H4 (cell line): ENCODE measurements around the gene FARP1. TPM values are rescaled to one million over a fixed set of nuclear protein-coding genes. Genes with fewer than 3 reads are reported as not detected.

Source experiments
- DNase-seq: peaks from one replicate; pipeline ENCODE4 v3.0.0-alpha.2; 2015; ENCODE audit warnings: low spot score
- total RNA-seq: library from RNA; depleted of rRNA; stranded (reverse); fragments of >200 nt; shearing (Covaris generic); gene quantifications from 2 replicates; pipeline ENCODE4 v1.2.3, GENCODE V29; 2014

The FARP1 gene
- total RNA-seq, 1 experiment from 2014 or later, result 6.3 TPM

- DNase-seq, result peak; percentile 45
Measured at GRCh38 chr13:98173431-98174152, 30.7 kb downstream of the FARP1 start.

GRCh38 chr13:98174307-98174706, 31.4 kb downstream of the FARP1 start:
- no peak for DNase-seq

DNA sequence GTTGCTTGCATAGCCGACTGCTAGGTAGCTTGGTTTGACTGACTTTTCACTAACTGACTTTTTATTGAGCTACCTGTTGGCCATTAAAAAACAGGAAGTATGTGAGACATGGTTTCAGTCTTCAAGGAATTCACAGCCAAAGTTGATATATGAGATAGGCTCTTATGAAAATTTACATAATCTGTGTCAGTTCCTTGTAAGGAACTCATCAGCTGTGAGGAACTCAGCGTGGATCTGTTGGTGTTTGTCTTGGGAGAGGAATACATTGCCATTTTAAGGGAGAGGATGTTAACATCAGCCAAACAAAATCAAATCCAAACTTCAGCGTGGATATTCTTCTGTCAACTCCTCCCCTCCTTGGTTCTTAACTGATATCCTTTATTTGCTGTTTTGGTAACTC, 32.1 kb downstream of the FARP1 start:
- no peak for DNase-seq

DNA sequence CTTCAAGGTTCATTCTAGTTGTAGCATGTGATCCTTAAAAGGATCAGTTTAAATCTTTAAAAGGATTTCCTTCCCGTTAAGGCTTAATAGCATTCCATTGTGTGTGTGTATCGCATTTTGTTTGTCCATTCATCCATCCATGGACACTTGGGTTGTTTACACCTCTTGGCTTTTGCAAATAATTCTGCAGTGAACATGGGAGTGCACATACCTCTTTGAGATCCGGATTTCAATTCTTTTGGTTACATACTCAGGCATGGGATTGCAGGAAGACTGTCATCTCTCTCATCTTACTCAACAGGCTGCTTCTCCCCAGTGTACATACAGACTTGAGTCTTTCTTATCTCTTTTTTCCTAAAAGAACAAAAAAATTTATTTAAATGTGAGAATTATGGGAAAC, 32.9 kb downstream of the FARP1 start:
- DNase-seq, result no peak

GRCh38 chr13:98176777-98177608, 34.1 kb downstream of the FARP1 start, which contains the start of gene RNF113B:
Gene RNF113B, minus strand, starts transcription at chr13:98177269. Its CDS starts 33 bp downstream, at chr13:98177236.
- no peak for DNase-seq

DNA sequence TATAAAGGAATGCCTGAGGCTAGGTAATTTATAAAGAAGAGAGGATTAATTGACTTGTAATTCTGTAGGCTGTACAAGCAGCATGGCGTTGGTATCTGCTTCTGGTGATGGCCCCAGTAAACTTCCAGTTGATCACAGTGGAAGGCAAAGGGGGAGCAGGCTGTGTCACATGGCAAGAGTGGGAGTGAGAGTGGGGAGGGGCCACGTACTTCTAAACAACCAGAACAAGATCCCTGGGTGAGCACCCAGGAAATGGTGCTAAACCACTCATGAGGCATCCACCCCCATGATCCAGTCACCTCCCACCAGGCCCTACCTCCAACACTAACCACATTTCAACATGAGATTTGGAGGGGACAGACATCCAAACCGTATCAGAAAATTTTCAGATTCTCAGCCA, 37.2 kb downstream of the FARP1 start:
- DNase-seq, result no peak

DNA sequence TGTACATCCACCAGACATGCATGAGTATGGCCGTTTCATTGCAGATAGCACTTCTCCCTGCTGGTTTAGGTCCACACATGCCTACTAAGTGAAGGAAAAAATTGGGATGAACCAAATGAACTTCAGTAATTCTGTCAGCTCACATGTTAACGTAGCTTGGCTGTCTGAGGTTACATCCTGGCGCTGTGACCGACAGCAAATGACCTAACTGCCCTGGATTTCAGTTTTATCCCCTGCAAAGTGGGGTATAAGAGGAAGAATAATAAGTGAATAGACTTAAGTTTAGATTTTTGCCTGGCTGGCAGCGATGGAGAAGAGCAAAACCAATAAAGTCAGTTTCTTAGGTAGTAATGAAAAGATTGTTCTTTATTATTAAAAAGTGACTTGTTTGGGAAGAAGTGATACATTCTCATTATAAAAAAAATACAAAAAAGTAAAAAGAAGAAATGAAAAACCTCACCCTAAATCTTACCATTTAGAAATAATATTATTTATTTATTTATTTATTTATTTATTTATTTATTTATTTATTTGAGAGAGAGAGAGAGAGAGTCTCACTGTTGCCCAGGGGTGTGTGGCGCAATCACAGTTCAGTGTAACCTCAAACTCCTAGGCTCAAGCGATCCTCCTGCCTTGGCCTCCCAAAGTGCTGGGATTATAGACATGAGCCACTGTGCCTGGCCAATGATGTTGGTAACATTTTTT, 38.4 kb downstream of the FARP1 start:
- no peak for DNase-seq

DNA sequence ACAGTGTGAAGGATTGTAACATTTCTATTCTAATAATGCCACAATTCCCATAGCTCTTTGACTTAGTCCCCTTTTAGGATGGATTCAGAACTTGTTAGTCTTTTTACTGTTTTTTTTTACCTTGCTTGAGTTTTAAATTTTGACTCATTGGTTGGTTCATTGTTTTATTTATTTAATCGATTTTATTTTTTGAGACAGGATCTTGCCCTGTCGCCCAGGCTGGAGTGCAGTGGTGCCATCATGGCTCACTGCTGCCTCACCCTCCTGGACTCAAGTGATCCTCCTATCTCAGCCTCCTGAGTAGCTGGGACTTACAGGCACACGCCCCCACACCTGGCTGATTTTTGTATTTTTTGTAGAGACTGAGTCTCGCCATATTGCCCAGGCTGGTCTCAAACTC, 39.3 kb downstream of the FARP1 start:
- DNase-seq, result no peak

- DNase-seq, result no peak
Measured at GRCh38 chr13:98182589-98182988, 39.7 kb downstream of the FARP1 start.

- DNase-seq, result no peak
Measured at GRCh38 chr13:98184792-98185191, 41.9 kb downstream of the FARP1 start.

GRCh38 chr13:98187155-98187964, 44.5 kb downstream of the FARP1 start:
- DNase-seq, result no peak

- no peak for DNase-seq
Measured at GRCh38 chr13:98187965-98188261, 45.0 kb downstream of the FARP1 start.

- no peak for DNase-seq
Measured at GRCh38 chr13:98188544-98189166, 45.8 kb downstream of the FARP1 start.

GRCh38 chr13:98189841-98190505, 47.1 kb downstream of the FARP1 start:
- DNase-seq, result no peak

DNA sequence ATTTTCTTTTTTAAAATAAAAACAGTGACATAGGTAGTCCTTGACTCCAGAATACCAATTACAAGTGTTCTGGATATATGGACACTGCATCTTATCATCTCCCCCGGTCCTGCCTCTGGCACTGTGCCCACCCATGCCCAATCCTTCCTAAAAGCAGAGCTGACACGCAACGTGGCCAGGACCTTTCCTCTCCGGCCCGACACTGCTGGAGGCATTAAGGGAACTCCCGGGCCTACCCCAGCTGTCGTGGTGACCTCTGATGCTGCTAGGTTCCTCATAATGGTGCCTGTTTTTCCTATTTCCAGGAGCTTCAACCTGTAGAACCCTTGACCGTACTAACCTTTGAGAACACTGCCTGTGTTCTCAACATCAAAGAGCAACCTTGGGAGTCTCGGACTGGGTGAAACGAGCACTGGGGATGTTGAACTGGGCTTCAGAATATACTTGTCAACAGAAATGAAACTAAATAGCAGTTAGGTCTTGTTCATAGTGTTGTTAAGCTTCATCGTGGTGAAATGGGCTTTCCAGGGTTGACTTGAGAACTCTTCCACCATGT, 48.1 kb downstream of the FARP1 start:
- no peak for DNase-seq

DNA sequence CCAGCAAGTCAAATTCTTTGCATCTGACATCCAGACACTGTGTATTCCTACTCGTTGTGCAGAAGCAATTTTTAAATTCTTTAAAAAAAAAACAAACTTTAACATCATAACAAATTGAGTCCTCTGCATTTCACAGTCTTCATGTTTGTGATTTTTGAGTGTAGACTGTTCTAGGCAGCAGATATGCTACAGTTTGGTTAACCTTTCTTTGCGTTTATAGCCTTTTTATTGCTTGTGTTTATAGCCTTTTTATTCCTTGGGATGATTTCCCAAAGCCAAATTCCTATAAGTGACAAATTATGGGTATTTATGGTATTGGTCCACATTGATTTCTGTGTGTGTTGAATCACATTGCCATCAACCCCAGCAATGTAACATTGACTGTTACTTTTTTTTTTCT, 49.1 kb downstream of the FARP1 start:
- DNase-seq, result no peak

DNA sequence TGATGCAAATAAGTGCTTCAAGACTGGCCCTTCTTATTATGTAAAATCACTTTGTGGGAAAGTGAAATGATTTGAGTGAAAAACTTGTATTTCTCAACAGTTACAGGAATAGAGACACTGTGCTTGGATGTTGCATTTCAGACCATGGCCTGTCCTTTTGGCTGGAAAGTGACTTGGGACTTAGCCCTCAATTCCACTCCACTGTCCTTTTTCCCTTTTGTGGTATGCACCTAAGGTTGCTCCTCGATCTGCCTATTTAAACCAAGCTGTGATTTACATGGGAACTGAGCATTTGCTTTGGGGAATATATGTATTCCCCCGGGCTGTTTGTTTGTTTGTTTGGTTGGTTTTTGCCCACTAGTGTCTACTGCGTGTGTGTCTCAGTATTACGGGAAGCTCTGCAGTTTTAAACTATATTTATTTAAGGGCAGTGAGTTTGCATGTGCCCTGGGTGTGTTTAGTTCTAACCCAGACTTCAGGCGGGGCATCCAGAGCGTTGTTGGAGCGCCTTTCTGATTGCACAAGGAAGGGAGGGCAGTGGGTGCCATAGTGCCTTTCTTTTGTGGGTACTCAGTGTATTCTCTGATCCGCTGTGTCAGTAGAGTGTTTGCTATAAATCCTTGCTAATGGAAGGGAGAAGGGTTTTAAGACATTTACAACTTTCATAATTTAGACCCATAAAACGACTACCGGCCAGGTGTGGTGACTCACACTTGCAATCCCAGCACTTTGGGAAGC, 52.3 kb downstream of the FARP1 start:
- no peak for DNase-seq

GRCh38 chr13:98198683-98199082, 55.8 kb downstream of the FARP1 start:
- no peak for DNase-seq

DNA sequence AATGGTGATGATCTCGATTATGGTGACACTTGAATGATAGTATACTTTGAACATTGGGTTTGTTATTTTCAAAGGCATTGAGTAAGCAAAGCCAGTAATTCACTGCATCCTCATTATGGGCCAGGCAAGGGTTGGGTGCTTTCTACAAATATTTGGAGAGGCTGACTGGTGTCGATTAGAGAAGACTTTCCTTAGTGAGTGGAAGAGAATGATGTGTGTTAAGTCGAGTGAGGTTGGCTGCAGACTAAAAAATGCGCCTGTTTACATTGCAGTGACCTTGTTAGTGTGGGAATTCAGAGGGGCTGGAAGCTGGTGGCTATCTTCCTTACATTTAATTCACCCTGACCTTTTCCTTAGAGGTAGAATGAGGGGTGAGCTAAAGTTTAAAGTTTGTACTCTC, 56.6 kb downstream of the FARP1 start:
- DNase-seq, result no peak
